Sciatic nerve (tissue), 2 donors: ENCODE measurements around the gene SETD3. TPM values are rescaled to one million over a fixed set of nuclear protein-coding genes. Genes with fewer than 3 reads are reported as not detected.

Experiments
- ATAC-seq: fragments of 200-7000 bp; cut with Tn5 transposase; one replicate; pipeline ENCODE4 v1.9.1; 2020; ENCODE audit warnings: mild to moderate bottlenecking, moderate library complexity
- DNase-seq: peaks from one replicate; pipeline ENCODE4 v3.0.0-alpha.2; 2020; ENCODE audit warnings: low spot score
- intact Hi-C: fragments of 100-400 bp; cut with DNase I; formaldehyde crosslinking; loops from one replicate; pipeline ENCODE4 v1.14.2; 2022
- total RNA-seq: library from RNA; stranded (reverse); fragmentation: NEBNext Ultra II Directional; extraction: Animal tissue kit (Norgen Biotek cat#: 25700); gene quantifications from one replicate; pipeline ENCODE4 v1.2.1, GENCODE V29; 2021
- donor health status: DM: no; HTN: no; CAD: no.
- donor health status: DM: no; HTN: no; CAD: no.

SETD3 gene
- 86.0 TPM for total RNA-seq

DNA sequence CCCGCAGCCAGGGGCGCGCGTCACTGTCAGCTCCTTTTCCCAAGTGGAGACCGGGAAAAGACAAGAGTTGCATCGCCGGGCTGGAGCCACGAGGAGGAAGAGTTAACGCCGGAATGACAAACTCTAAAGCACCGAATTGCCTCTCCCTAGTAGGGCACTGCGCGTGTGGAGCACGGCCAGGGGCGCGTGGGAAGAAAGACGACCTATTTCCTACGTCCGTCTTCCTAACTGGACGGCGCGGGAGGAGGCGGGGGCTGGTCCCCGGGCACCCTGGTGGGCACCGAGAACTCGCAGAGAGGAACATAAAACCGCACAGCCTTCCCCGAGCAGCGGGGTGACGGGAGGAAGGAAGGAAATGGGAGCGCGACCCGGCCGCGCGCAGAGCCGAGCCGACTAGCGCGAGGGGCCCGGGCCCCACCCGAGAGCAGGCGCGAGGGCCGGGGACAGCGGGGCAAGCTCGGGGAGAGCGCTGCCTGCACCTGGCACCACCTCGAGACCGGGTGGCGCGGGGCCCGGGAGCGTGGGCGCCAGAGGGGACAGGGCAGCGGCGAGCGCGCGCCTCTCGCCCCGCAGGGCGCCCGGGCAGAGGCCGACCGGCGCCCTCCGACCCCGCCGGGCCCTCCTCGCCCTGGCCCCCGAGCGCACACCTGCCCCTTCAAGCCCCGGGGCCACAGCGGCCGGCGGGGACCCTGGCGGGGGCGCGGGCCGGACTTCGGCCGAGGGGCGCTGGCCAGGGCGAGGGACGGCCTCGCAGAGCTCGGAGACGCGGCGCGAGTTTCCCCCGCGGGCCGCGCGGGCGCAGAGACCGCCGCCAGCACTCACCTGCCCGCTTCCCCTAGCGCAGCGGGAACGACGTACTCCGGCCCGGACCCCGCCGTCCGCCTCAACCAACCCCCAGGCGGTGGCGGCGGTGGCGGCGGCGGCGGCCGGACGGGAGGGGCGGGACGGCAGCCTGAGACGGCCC lies at the start of gene SETD3:
SETD3 (minus strand) TSS at position 954 of the 964 bp plus-strand sequence. CDS start 15,054 bp downstream, outside the sequence.
- no peak for ATAC-seq
- DNase-seq: peak; percentile 81
- intact Hi-C loops: no loop called here

DNA sequence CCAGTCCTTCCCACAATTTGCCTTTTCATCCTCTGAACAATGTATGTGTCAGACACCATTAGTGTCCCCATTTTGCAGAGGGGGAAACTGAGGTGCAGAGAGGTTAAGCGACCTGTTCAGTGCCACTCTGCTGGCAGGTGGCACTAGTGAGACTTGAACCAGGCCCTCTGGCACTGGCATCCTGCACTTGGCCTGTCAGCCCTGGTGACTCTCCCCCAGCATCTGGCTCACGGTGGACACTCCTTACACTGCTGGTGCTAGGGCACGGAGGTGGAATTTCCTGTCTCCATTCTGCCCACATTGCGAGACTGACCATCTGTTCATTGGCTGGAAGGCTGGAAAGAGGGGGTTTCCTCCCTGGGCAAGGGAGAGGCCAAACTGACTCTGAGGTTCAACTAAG lies 49.2 kb upstream of the SETD3 start:
- ATAC-seq (no peak), DNase-seq (no peak)
- intact Hi-C loops: no loop called here

- intact Hi-C loops: no loop called here
Measured at GRCh38 chr14:99527427-99528076, 46.9 kb upstream of the SETD3 start.

DNA sequence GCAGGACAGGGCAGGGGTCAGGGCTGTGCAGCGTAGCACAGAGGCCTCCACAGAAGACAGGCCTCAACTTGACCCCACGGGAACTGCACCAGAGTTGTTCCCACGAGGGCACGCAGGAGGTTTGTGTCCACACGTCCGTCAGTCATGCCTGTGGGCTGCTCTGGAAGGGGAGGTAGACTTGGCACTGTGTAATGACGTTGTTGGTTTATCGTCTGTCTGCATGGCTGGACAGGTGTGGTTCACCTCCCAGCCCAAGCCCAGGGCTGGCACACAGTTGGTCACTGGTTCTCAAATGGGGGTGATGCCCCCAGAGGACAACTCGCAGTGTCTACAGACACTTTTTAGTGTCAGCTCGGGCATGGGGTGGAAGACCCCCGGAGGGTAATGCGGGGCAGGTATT lies 46.4 kb upstream of the SETD3 start:
- DNase-seq: no peak
- intact Hi-C loops: no loop called here
- ATAC-seq: no peak

More at GRCh38 chr14:99527427-99528076, 46.9 kb upstream of the SETD3 start:
- ATAC-seq (no peak), DNase-seq (no peak)

- ATAC-seq: no peak
- intact Hi-C loops: no loop called here
- DNase-seq: no peak
Measured at GRCh38 chr14:99525699-99526080, 45.0 kb upstream of the SETD3 start.

DNA sequence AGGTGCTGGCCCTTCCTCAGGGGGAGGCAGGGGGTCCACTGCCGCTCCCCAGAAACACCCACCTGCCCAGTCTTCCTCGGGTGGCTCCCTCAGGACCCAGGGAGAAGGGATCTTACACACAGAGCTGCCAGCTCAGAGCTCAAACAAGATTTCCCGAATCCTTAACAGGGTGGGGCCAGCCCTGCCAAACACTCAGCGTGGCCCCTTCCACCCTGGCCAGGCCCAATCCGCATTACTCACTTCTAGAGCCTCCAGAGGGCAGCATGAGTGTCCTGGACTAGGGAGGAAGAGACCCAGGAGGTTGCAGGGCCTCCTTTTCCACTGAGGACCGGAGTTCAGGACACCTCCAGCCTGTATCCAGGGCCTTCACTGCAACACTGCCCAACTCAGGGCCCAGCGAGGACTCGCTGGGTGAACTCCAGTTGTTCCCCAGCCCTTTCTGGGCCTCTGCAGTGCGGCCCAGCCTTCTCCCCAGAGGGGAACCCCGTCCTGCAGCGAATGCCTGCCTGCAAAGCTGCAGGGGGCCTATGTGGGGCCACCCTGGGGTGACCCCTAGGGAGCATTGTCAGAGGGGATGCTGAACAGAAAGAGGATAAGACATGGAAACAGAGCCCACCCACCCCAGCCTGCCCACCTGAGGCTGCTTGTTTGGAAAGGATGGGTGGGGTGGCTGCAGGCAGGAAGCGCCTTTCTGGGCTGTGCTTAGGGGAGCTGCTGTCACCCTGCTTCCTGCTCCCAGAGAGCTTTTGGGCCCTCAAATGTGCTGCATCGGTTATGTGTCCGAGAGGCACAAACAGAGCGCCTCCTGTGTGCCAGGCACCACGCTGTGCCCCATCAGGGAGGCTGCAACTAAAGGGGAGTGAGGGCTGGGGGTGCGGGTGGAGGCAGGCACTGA lies 44.4 kb upstream of the SETD3 start:
- intact Hi-C loops: loop anchor here (5.0 kb wide), 1 partner anchor 102 kb away; no protein-coding TSS in a partner anchor
- DNase-seq (no peak), ATAC-seq (peak; percentile 9)

GRCh38 chr14:99524091-99524661 lies 43.5 kb upstream of the SETD3 start:
- peak; percentile 54 for ATAC-seq
- intact Hi-C loops: loop anchor here (5.0 kb wide), 1 partner anchor 103 kb away; no protein-coding TSS in a partner anchor
- no peak for DNase-seq

DNA sequence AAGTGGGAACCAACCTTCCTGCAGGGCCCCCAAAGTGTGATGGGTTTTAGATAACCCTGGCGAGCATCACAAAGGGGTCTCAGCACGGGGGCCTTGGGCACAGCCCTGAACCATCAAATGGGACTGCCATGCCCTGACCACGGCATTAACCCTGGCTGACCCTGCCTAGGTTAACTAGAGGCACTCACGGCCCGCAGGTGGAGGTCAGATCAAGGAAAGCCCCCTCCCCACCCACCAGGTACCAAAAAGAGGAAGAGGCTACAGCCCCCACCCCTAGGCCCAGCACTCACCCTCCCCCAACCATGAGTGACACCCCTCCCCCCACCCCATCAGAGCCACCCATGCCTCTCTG lies 43.0 kb upstream of the SETD3 start:
- DNase-seq: no peak
- ATAC-seq: no peak
- intact Hi-C loops: loop anchor here (5.0 kb wide), 1 partner anchor 104 kb away; no protein-coding TSS in a partner anchor

DNA sequence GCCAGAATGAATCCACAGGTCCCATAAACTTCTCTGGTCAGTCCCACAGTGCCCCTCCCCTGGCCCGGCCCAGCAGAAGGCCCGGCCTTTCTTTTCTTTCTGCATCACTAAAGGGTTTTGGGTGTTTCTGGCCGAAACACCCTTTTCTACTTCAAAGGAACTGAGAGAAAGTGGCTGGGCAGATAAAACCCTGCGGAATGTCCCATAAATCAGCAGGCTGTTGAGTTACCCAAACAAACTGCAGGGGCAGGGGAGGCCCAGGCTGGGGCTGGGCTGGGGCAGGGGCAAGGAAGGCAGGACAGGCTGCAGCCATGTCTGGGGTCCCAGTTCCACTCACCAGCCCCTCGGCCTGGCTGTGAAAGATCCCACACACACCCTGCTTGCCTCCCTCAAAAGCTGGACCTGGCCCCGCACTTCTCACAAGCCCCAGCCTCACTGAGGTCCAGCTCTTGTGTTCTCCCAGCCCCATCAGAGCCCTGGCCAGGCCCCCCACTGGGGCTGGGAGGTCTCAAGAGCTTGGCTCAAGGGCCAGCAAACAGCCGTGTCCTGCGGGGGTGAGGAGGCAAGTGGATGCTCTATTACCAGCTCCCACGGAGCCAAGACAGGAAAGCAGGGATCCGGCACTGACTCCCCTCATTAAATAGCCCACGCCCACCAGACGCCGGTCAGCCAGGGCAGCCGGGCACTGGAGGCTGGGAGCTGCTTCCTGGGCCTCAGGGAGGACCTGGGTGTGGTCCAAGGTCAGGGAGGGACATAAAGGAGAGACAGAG lies 42.5 kb upstream of the SETD3 start:
- ATAC-seq: peak; percentile 23
- no peak for DNase-seq
- intact Hi-C loops: loop anchor here (5.0 kb wide), 1 partner anchor 104 kb away; no protein-coding TSS in a partner anchor

GRCh38 chr14:99522457-99522891 lies 41.8 kb upstream of the SETD3 start:
- intact Hi-C loops: loop anchor here (5.0 kb wide), 1 partner anchor 105 kb away; no protein-coding TSS in a partner anchor
- no peak for DNase-seq
- peak; percentile 51 for ATAC-seq

- intact Hi-C loops: loop anchor here (5.0 kb wide), 1 partner anchor 105 kb away; no protein-coding TSS in a partner anchor
- no peak for ATAC-seq
- DNase-seq: no peak
Measured at GRCh38 chr14:99522025-99522401, 41.4 kb upstream of the SETD3 start.

- intact Hi-C loops: loop anchor here (5.0 kb wide), 1 partner anchor 106 kb away; no protein-coding TSS in a partner anchor
- ATAC-seq (no peak), DNase-seq (no peak)
Measured at GRCh38 chr14:99521176-99522024, 40.7 kb upstream of the SETD3 start.

DNA sequence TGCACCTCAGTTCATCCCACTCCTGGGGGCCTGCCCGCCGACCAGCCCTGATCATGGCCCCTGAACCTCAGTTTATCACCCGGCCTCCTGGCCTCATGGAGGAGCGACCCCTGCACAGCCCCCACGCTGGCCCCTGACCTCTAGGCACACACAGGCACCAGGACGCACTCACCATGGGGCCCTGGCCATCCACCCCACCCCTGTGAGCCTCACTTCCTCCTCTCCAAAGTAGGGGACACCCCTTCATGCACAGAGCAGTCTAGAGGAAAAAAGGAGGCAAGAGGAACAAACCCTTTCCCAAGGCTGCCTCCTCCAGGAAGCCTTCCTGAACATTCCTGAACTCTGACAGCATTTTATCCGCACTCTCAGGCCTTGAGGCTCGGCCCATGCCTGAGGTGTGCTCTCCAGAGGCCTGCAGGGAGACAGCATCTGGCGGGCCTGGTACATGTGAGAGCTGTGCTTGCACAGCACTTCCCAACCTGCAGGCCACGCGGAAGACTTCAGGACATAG lies 40.0 kb upstream of the SETD3 start:
- DNase-seq (no peak), ATAC-seq (no peak)
- intact Hi-C loops: loop anchor here (5.0 kb wide), 1 partner anchor 107 kb away; no protein-coding TSS in a partner anchor

- peak; percentile 37 for DNase-seq
- no peak for ATAC-seq
- intact Hi-C loops: loop anchor here (5.0 kb wide), 1 partner anchor 107 kb away; no protein-coding TSS in a partner anchor
Measured at GRCh38 chr14:99519931-99520421, 39.3 kb upstream of the SETD3 start.

GRCh38 chr14:99519347-99519881 lies 38.8 kb upstream of the SETD3 start:
- intact Hi-C loops: no loop called here
- DNase-seq (no peak), ATAC-seq (no peak)
